Common myeloid progenitor, CD34-positive (primary cell): Measurements from ENCODE around the gene TNFSF13.

Source experiments
- CTCF ChIA-PET: fragments of 350-600 bp; sonication (Branson Sonifier 250); formaldehyde crosslinking; loops from one replicate; lab custom pipeline; 2021; ENCODE audit warnings: antibody characterized with exemption; lab: Charles Lee
- POLR2A ChIA-PET: fragments of 350-600 bp; sonication (Branson Sonifier 250); formaldehyde crosslinking; loops from one replicate; lab custom pipeline; 2021; ENCODE audit warnings: antibody characterized with exemption; lab: Charles Lee
- DNase-seq, 3 donors: peaks; one replicate each; pipeline versions ENCODE4 v3.0.0 to v3.0.0-alpha.2; 2013
- H3K27ac ChIP-seq, 2 experiments: 1 replicate in 1 of 2; 2 replicates in 1 of 2; pipeline ENCODE4 v1.7.0; 2013; ENCODE audit warnings: inconsistent platforms in 2 of 2, low read length in 2 of 2, mild to moderate bottlenecking in 2 of 2, low read depth in 1 of 2, moderate library complexity in 1 of 2; ENCODE audit not compliant: severe bottlenecking in 2 of 2, insufficient read depth in 1 of 2, poor library complexity in 1 of 2
- H3K27me3 ChIP-seq, 5 experiments: replicated peaks in 2 of 5; 1 replicate in 3 of 5; 2 replicates in 2 of 5; pipeline versions ENCODE4 v1.6.1 to v1.7.0; 2013; ENCODE audit warnings: low read length in 4 of 5, mild to moderate bottlenecking in 2 of 5, moderate library complexity in 2 of 5, inconsistent platforms in 1 of 5; ENCODE audit not compliant: insufficient read depth in 5 of 5, control insufficient read depth in 4 of 5
- H3K36me3 ChIP-seq, 4 experiments: 1 replicate in 2 of 4; 2 replicates in 2 of 4; pipeline versions ENCODE4 v1.6.1 to v1.7.0; 2013; ENCODE audit warnings: low read length in 3 of 4, control low read depth in 1 of 4, mild to moderate bottlenecking in 1 of 4; ENCODE audit not compliant: control insufficient read depth in 4 of 4, insufficient read depth in 4 of 4
- H3K4me1 ChIP-seq, 4 experiments: 1 replicate in 3 of 4; 2 replicates in 1 of 4; pipeline versions ENCODE4 v1.6.1 to v1.7.1; 2013; ENCODE audit warnings: low read length in 3 of 4, mild to moderate bottlenecking in 3 of 4, control low read depth in 1 of 4, inconsistent platforms in 1 of 4, moderate library complexity in 1 of 4; ENCODE audit not compliant: control insufficient read depth in 4 of 4, insufficient read depth in 4 of 4; ENCODE audit errors: control extremely low read depth in 1 of 4
- H3K4me3 ChIP-seq, 7 experiments: 1 replicate in 4 of 7; 2 replicates in 3 of 7; pipeline versions ENCODE4 v1.5.1 to v1.7.0; 2013; ENCODE audit warnings: mild to moderate bottlenecking in 7 of 7, low read length in 6 of 7, moderate library complexity in 6 of 7, inconsistent platforms in 2 of 7, low read depth in 2 of 7, control low read depth in 1 of 7; ENCODE audit not compliant: insufficient read depth in 4 of 7, control insufficient read depth in 1 of 7; ENCODE audit errors: extremely low read depth in 1 of 7
- H3K9me3 ChIP-seq, 5 experiments: 1 replicate in 4 of 5; 2 replicates in 1 of 5; pipeline versions ENCODE4 v1.6.1 to v1.7.1; 2013; ENCODE audit warnings: low read length in 4 of 5, mild to moderate bottlenecking in 2 of 5, inconsistent platforms in 1 of 5, low read depth in 1 of 5, moderate library complexity in 1 of 5; ENCODE audit not compliant: control insufficient read depth in 4 of 5, insufficient read depth in 2 of 5; ENCODE audit errors: control extremely low read depth in 1 of 5
- WGBS: methylation state at CpG from one replicate; pipeline ENCODE4 v1.1.5; 2013; ENCODE audit not compliant: insufficient coverage; 5-methylcytosine and 5-hydroxymethylcytosine counted together

Gene TNFSF13

DNA sequence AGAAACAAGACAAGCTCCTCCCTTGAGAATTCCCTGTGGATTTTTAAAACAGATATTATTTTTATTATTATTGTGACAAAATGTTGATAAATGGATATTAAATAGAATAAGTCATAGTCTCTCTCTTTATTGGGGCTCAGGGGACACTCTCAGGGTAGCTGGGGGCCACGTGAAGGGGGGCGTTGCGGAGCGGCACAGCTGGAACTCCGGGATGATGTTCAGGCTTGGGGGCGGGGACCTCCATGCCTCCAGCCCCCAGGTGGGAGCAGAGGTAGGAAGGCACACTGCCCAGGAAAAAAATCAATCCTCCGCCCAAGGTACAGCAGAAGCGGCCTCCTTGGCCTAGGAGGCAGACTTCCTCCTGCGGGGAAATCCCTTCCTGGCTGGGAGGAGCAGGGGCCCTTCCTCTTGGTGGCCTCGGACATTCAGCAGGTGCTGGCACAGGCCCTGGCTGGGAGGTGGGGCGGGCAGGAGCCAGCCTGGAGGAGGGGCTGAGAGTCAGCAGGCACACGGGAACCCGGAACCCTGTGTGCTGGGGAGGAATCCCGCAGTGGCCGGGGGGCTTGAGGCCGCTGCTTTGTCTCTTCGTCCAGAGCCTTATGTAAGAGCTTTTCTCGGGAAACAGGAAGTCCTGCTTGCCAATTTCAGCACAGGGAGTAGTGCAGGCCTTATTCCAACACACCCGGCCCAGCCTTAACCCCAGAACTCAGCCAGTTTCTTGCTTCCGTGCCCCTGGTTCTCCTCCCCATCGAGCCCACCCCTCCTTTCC is 591 bp upstream of the TNFSF13 start:
- no peaks in the 10 kb centered on the region for H3K9me3 ChIP-seq
- POLR2A ChIA-PET, result interaction anchor here (0.6 to 5.4 kb wide), 5 partner anchors 9 to 190 kb away, joined by 3 to 45 read pairs (median 8); partner anchors contain the start of genes POLR2A, TMEM102 and TNFSF12
- CTCF ChIA-PET, result interaction anchor here (0.7 to 21.7 kb wide), 8 partner anchors 11 to 228 kb away, joined by 3 to 515 read pairs (median 4); partner anchors contain the start of gene MPDU1
- H3K4me1 ChIP-seq, result peaks cover 15 to 81% (median 73%) of the 10 kb centered on the region in 4 experiments
- H3K36me3 ChIP-seq, result peaks cover 0 to 4% (median 0%) of the 10 kb centered on the region in 4 experiments
- DNase-seq, result peak in 2 of 3 donors; percentile 83 to 87
- H3K4me3 ChIP-seq, result peak overlapping the region in 6 of 7 experiments; percentile 2 to 84 (median 76)
- H3K27me3 ChIP-seq, result no peaks in the 10 kb centered on the region
- H3K27ac ChIP-seq, result peak overlapping the region; percentile 70 to 87
- 4% methylated on average over 19 of the region's 21 CpGs for WGBS

- peaks cover 13 to 79% (median 64%) of the 10 kb centered on the region in 4 experiments for H3K4me1 ChIP-seq
- peaks cover 0 to 16% (median 2%) of the 10 kb centered on the region in 4 experiments for H3K36me3 ChIP-seq
- POLR2A ChIA-PET, result interaction anchor here (0.6 to 5.4 kb wide), 12 partner anchors 10 to 73 kb away, joined by 3 to 45 read pairs (median 4); partner anchors contain the start of genes CD68, MPDU1 and TNFSF12
- CTCF ChIA-PET, result interaction anchor here (0.7 to 21.7 kb wide), 25 partner anchors 7 to 233 kb away, joined by 3 to 515 read pairs (median 9); partner anchors contain the start of genes CD68, CHRNB1, MPDU1 and SOX15
- peak overlapping the region; percentile 70 to 87 for H3K27ac ChIP-seq
- no peak for DNase-seq
- no peaks in the 10 kb centered on the region for H3K27me3 ChIP-seq
- H3K9me3 ChIP-seq, result no peaks in the 10 kb centered on the region
- WGBS, result 21% methylated on average over 14 of the region's 18 CpGs
- peak overlapping the region; percentile 2 to 84 (median 74) for H3K4me3 ChIP-seq
Measured at GRCh38 chr17:7559320-7560171, 996 bp downstream of the TNFSF13 start.

DNA sequence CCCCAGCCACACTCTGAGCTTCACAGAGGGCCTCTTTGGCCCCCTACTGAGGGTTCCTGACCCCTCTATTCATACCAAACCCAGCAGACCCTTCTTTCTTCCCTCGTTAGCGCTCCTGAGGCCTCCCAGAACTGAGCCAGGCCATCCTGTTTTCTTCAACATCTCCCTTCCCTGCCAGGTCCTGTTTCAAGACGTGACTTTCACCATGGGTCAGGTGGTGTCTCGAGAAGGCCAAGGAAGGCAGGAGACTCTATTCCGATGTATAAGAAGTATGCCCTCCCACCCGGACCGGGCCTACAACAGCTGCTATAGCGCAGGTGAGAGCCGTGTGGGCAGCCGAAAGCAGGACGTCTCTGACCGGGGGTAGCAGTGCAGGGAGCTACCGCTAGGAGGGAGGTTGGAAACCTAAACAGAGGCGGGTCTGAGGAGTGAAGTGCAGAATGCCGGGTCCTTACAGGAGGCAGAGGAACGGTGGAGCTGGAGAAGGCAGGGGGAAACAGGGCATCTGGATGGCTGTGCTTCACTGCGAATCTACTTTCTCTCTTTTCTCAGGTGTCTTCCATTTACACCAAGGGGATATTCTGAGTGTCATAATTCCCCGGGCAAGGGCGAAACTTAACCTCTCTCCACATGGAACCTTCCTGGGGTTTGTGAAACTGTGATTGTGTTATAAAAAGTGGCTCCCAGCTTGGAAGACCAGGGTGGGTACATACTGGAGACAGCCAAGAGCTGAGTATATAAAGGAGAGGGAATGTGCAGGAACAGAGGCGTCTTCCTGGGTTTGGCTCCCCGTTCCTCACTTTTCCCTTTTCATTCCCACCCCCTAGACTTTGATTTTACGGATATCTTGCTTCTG is 1.9 kb downstream of the TNFSF13 start:
- WGBS, result 17% methylated on average over 16 of the region's 22 CpGs
- H3K27ac ChIP-seq, result peak overlapping the region in 1 of 2 experiments; percentile 87

GRCh38 chr17:7561028-7561575 is 2.6 kb downstream of the TNFSF13 start:
- H3K27ac ChIP-seq, result peak overlapping the region; percentile 75 to 89
- POLR2A ChIA-PET, result interaction anchor here (0.5 to 5.4 kb wide), 11 partner anchors 12 to 319 kb away, joined by 3 to 45 read pairs (median 4); partner anchors contain the start of genes CD68, GABARAP, MPDU1 and POLR2A
- peak; percentile 79 to 85 (median 84) for DNase-seq
- no peaks in the 10 kb centered on the region for H3K9me3 ChIP-seq
- H3K27me3 ChIP-seq, result no peaks in the 10 kb centered on the region
- H3K4me3 ChIP-seq, result peak overlapping the region; percentile 68 to 84 (median 77)
- WGBS, result 2% methylated on average over 21 of the region's 32 CpGs
- H3K36me3 ChIP-seq, result peaks cover 0 to 30% (median 14%) of the 10 kb centered on the region in 4 experiments
- CTCF ChIA-PET, result interaction anchor here (0.6 to 21.7 kb wide), 35 partner anchors 9 to 234 kb away, joined by 3 to 515 read pairs (median 6); partner anchors contain the start of genes CD68, CHRNB1, FGF11 and MPDU1
- H3K4me1 ChIP-seq, result peaks cover 13 to 68% (median 59%) of the 10 kb centered on the region in 4 experiments

More for the DNA sequence above, 1.9 kb downstream of the TNFSF13 start:
- Histone ChIP-seq H3K27me3 (no peaks in the 10 kb centered on the region), H3K4me3 (peak overlapping the region in 5 of 7 experiments; percentile 68 to 84 (median 77)), H3K36me3 (peaks cover 0 to 24% (median 9%) of the 10 kb centered on the region in 4 experiments), H3K9me3 (no peaks in the 10 kb centered on the region), H3K4me1 (peaks cover 13 to 72% (median 62%) of the 10 kb centered on the region in 4 experiments)
- CTCF ChIA-PET, result interaction anchor here (0.6 to 21.7 kb wide), 35 partner anchors 8 to 234 kb away, joined by 3 to 515 read pairs (median 6); partner anchors contain the start of genes CD68, CHRNB1, FGF11 and MPDU1
- peak in 2 of 3 donors; percentile 76 to 77 for DNase-seq
- POLR2A ChIA-PET, result interaction anchor here (0.5 to 5.4 kb wide), 14 partner anchors 11 to 318 kb away, joined by 3 to 45 read pairs (median 4); partner anchors contain the start of genes CD68, GABARAP, MPDU1 and POLR2A

GRCh38 chr17:7561589-7562207 is 3.1 kb downstream of the TNFSF13 start, which contains the start of gene SENP3:
Gene SENP3 (plus strand): TSS chr17:7561919. CDS start chr17:7563077, 1,158 bp downstream.
- H3K4me1 ChIP-seq, result peaks cover 13 to 65% (median 56%) of the 10 kb centered on the region in 4 experiments
- WGBS, result 0% methylated on average over 73 of the region's 82 CpGs
- ChIA-PET POLR2A (interaction anchor here (0.8 to 5.4 kb wide), 4 partner anchors 10 to 47 kb away, joined by 3 to 45 read pairs (median 5); no protein-coding TSS in a partner anchor), CTCF (interaction anchor here (0.6 to 21.7 kb wide), 24 partner anchors 9 to 207 kb away, joined by 3 to 515 read pairs (median 10); partner anchors contain the start of genes CD68, CHRNB1, MPDU1 and SOX15)
- peak; percentile 93 to 95 (median 95) for DNase-seq
- peak within 1 kb of the TSS; percentile 68 to 84 (median 77) for H3K4me3 ChIP-seq
- H3K36me3 ChIP-seq, result peaks cover 1 to 31% (median 17%) of the 10 kb centered on the region in 4 experiments
- no peaks in the 10 kb centered on the region for H3K9me3 ChIP-seq
- H3K27me3 ChIP-seq, result no peaks in the 10 kb centered on the region
- peak within 1 kb of the TSS; percentile 75 to 89 for H3K27ac ChIP-seq
